ENCODE data around the gene DYSF. TPM values are rescaled to one million over a fixed set of nuclear protein-coding genes. Genes with fewer than 3 reads are reported as not detected.

The DYSF gene
- total RNA-seq, 1 experiment from 2014 or later = 2.2 TPM

DNA sequence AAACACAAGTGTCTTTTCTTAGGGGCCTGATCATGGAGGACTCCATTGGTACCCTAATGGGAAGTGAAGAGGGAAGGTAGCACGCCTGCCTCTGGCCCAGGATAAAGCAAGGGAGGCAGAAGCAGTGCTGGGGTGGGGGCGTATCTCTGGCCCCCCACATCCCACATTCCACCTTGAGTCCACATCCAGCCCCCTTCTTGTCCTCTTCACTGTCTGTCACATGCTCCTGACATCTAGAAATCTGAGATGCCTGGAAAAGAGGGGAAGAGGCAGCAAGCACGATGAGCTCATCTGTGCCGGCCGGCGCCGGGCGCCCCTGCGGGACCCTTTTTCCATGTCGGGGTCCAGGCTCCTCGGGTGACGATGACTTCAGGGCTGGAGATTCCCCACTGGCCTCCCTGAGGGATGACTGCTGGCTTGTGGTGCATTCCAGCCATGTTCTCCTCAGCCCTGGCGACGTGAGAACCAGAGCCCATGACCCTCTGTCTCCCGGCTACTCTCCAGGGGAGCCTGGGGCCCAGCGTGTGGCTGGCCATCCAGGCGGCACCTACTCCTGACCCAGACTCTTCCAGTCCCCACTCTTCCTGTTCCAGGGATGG, 277.5 kb downstream of the DYSF start:
- POLR2A ChIA-PET = no interaction called here
- DNase-seq = no peak
- no TSS peak for BruUV-seq (replicated peaks)
- H3K4me3 ChIP-seq (ENCODE audit: low read depth, low read length) = no peak overlapping the region
- no peaks in the 10 kb centered on the region for H3K9me3 Mint-ChIP-seq (ENCODE audit: unreplicated experiment)
- no peaks in the 10 kb centered on the region for H3K36me3 Mint-ChIP-seq (ENCODE audit: insufficient read depth, unreplicated experiment)
- intact Hi-C loops (cut with micrococcal nuclease; ENCODE audit: unreplicated experiment) = no loop called here
- no peaks in the 10 kb centered on the region for H3K27me3 Mint-ChIP-seq (ENCODE audit: insufficient read depth, unreplicated experiment)
- no peaks in the 10 kb centered on the region for H3K27me3 ChIP-seq (replicated peaks; ENCODE audit: control insufficient read depth, insufficient read depth, low read length)
- peaks cover 11% of the 10 kb centered on the region for H3K4me1 ChIP-seq
- no peak for TF ChIP-seq CTCF (IDR thresholded peaks at IDR 0.05; ENCODE audit: insufficient read depth in 1 of 2, low read depth in 1 of 2, low read length in 1 of 2, severe bottlenecking in 1 of 2, unreplicated experiment in 1 of 2)
- no peaks in the 10 kb centered on the region for H3K36me3 ChIP-seq (ENCODE audit: control insufficient read depth, insufficient read depth, low read length)
- no peaks in the 10 kb centered on the region for H3K9me3 ChIP-seq
- no peak overlapping the region for H3K4me3 Mint-ChIP-seq (ENCODE audit: unreplicated experiment)
- H3K27ac Mint-ChIP-seq (ENCODE audit: unreplicated experiment) = no peak overlapping the region
- H3K4me1 Mint-ChIP-seq (ENCODE audit: low read depth, unreplicated experiment) = no peaks in the 10 kb centered on the region
- CTCF ChIA-PET = no interaction called here

GRCh38 chr2:71734620-71735019, 281.3 kb downstream of the DYSF start:
- Histone ChIP-seq H3K36me3 (ENCODE audit: control insufficient read depth, insufficient read depth, low read length) (no peaks in the 10 kb centered on the region), H3K9me3 (no peaks in the 10 kb centered on the region), H3K27me3 (replicated peaks; ENCODE audit: control insufficient read depth, insufficient read depth, low read length) (no peaks in the 10 kb centered on the region), H3K4me1 (no peaks in the 10 kb centered on the region), H3K4me3 (ENCODE audit: low read depth, low read length) (no peak overlapping the region)
- no peak overlapping the region for H3K27ac Mint-ChIP-seq (ENCODE audit: unreplicated experiment)
- H3K27me3 Mint-ChIP-seq (ENCODE audit: insufficient read depth, unreplicated experiment) = no peaks in the 10 kb centered on the region
- intact Hi-C loops (cut with micrococcal nuclease; ENCODE audit: unreplicated experiment) = no loop called here
- BruUV-seq (replicated peaks) = no TSS peak
- DNase-seq = no peak
- H3K4me1 Mint-ChIP-seq (ENCODE audit: low read depth, unreplicated experiment) = no peaks in the 10 kb centered on the region
- no peaks in the 10 kb centered on the region for H3K36me3 Mint-ChIP-seq (ENCODE audit: insufficient read depth, unreplicated experiment)
- no peak for TF ChIP-seq CTCF (IDR thresholded peaks at IDR 0.05; ENCODE audit: insufficient read depth in 1 of 2, low read depth in 1 of 2, low read length in 1 of 2, severe bottlenecking in 1 of 2, unreplicated experiment in 1 of 2)
- ChIA-PET POLR2A (no interaction called here), CTCF (interaction anchor here (0.6 kb wide), 1 partner anchor 755 kb away, joined by 3 read pairs; no protein-coding TSS in a partner anchor)
- H3K9me3 Mint-ChIP-seq (ENCODE audit: unreplicated experiment) = no peaks in the 10 kb centered on the region
- H3K4me3 Mint-ChIP-seq (ENCODE audit: unreplicated experiment) = no peak overlapping the region

- Mint-ChIP-seq H3K4me3 (ENCODE audit: unreplicated experiment) (no peak overlapping the region), H3K27me3 (ENCODE audit: insufficient read depth, unreplicated experiment) (no peaks in the 10 kb centered on the region), H3K9me3 (ENCODE audit: unreplicated experiment) (peaks cover 7% of the 10 kb centered on the region), H3K27ac (ENCODE audit: unreplicated experiment) (no peak overlapping the region), H3K36me3 (ENCODE audit: insufficient read depth, unreplicated experiment) (no peaks in the 10 kb centered on the region), H3K4me1 (ENCODE audit: low read depth, unreplicated experiment) (no peaks in the 10 kb centered on the region)
- DNase-seq = no peak
- BruUV-seq (replicated peaks) = no TSS peak
- TF ChIP-seq CTCF (IDR thresholded peaks at IDR 0.05; ENCODE audit: insufficient read depth in 1 of 2, low read depth in 1 of 2, low read length in 1 of 2, severe bottlenecking in 1 of 2, unreplicated experiment in 1 of 2) = no peak
- H3K4me1 ChIP-seq = peaks cover under 1% of the 10 kb centered on the region; the same call in 1 of the 2 replicates
- H3K4me3 ChIP-seq (ENCODE audit: low read depth, low read length) = no peak overlapping the region
- intact Hi-C loops (cut with micrococcal nuclease; ENCODE audit: unreplicated experiment) = no loop called here
- H3K36me3 ChIP-seq (ENCODE audit: control insufficient read depth, insufficient read depth, low read length) = no peaks in the 10 kb centered on the region
- H3K9me3 ChIP-seq = no peaks in the 10 kb centered on the region
- no peaks in the 10 kb centered on the region for H3K27me3 ChIP-seq (replicated peaks; ENCODE audit: control insufficient read depth, insufficient read depth, low read length)
- CTCF ChIA-PET = no interaction called here
- POLR2A ChIA-PET = no interaction called here
Observed at GRCh38 chr2:71735676-71736075, 282.3 kb downstream of the DYSF start.

Other genes starting within 250 kb of the DYSF start
- 9.1 and 9.9 TPM in 2 replicates for gene PAIP2B, start 226.5 kb upstream of the DYSF start, total RNA-seq (2022)
- gene ZNF638, start 121.8 kb upstream of the DYSF start, total RNA-seq (2022) = 133 and 134 TPM in 2 replicates

All from Caco-2 (cell line).